Measurements from ENCODE around the gene RASAL2.

The RASAL2 gene

DNA sequence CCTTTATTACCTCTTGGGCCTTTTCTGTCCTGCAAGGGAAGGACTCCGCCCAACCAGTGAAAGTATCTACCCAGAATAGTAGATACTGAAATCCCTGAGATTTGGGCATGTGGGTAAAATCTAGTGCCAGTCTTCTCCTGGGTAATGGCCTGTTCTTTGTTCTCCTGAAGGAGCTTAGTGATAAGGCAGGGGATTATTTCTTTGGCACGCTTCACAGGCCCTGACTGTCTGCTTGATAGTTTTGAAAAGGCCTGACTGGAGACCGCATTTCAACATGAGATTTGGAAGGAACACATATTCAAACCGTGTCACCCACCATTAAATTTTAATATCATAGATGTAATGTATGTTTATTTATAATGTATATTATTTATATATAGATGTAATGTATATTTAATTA, 48.9 kb downstream of the RASAL2 start:
- no peak overlapping the region for H3K4me3 ChIP-seq (ENCODE audit: low read depth, low read length)
- no peak for DNase-seq (ENCODE audit: low read depth)
- TF ChIP-seq CTCF (IDR thresholded peaks at IDR 0.05; ENCODE audit: control insufficient read depth, extremely low read depth, insufficient read depth): no peak

- no peak for DNase-seq (ENCODE audit: low read depth)
- H3K4me3 ChIP-seq (ENCODE audit: low read depth, low read length): no peak overlapping the region
- no peak for TF ChIP-seq CTCF (IDR thresholded peaks at IDR 0.05; ENCODE audit: control insufficient read depth, extremely low read depth, insufficient read depth)
Observed at GRCh38 chr1:178143730-178144690, 50.1 kb downstream of the RASAL2 start.

- no peak for DNase-seq (ENCODE audit: low read depth)
- H3K4me3 ChIP-seq (ENCODE audit: low read depth, low read length): no peak overlapping the region
- no peak for TF ChIP-seq CTCF (IDR thresholded peaks at IDR 0.05; ENCODE audit: control insufficient read depth, extremely low read depth, insufficient read depth)
Observed at GRCh38 chr1:178145605-178146004, 51.7 kb downstream of the RASAL2 start.

GRCh38 chr1:178146436-178146835, 52.5 kb downstream of the RASAL2 start:
- no peak overlapping the region for H3K4me3 ChIP-seq (ENCODE audit: low read depth, low read length)
- no peak for TF ChIP-seq CTCF (IDR thresholded peaks at IDR 0.05; ENCODE audit: control insufficient read depth, extremely low read depth, insufficient read depth)
- DNase-seq (ENCODE audit: low read depth): no peak

- TF ChIP-seq CTCF (IDR thresholded peaks at IDR 0.05; ENCODE audit: control insufficient read depth, extremely low read depth, insufficient read depth): no peak
- no peak overlapping the region for H3K4me3 ChIP-seq (ENCODE audit: low read depth, low read length)
- no peak for DNase-seq (ENCODE audit: low read depth)
Observed at GRCh38 chr1:178150610-178151009, 56.7 kb downstream of the RASAL2 start.

DNA sequence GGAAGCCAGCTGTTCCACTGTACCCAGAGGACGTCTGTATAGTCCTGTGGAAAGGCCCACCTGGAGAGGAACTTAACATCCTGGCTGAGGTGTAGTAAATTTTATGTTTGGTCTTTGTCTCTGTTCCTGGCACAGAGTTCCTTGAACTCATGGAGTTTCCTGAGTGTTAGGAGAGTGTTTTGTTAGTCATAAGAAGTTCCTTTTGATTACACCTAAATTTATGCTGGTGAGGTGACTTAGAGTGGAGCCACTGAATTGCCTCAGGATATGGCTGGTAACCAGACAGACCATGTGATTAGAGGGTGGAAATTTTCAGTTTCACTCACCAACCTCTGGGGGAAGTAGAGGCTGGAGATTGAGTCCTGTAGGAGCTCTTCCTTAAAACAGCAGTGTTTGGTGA, 57.9 kb downstream of the RASAL2 start:
- no peak overlapping the region for H3K4me3 ChIP-seq (ENCODE audit: low read depth, low read length)
- no peak for DNase-seq (ENCODE audit: low read depth)
- no peak for TF ChIP-seq CTCF (IDR thresholded peaks at IDR 0.05; ENCODE audit: control insufficient read depth, extremely low read depth, insufficient read depth)

Data from LNCaP clone FGC (cell line).